B cell (primary cell): ENCODE results near the gene PCDHA8. TPM values are rescaled to one million over a fixed set of nuclear protein-coding genes. Genes with fewer than 3 reads are reported as not detected.
"Not testable (repeated sequence)": the region's sequence is repeated elsewhere in the genome, so short reads cannot be mapped to it uniquely, and the experiment has no call there.

ENCODE experiments used
- ATAC-seq: fragments of 200-7000 bp; cut with Tn5 transposase; one replicate; pipeline ENCODE4 v1.10.0; 2021; ENCODE audit warnings: low read depth, mild to moderate bottlenecking, moderate number of reproducible peaks, moderate library complexity
- CTCF ChIA-PET: fragments of 350-600 bp; sonication (Branson Sonifier 250); formaldehyde crosslinking; loops from one replicate; lab custom pipeline; 2021; ENCODE audit warnings: antibody characterized with exemption, inconsistent platforms; lab: Charles Lee
- POLR2A ChIA-PET: fragments of 350-600 bp; sonication (Branson Sonifier 250); formaldehyde crosslinking; loops from one replicate; lab custom pipeline; 2021; ENCODE audit warnings: antibody characterized with exemption; lab: Charles Lee
- DNase-seq: peaks from one replicate; pipeline ENCODE4 v3.0.0; 2013
- H2AFZ ChIP-seq: 2 replicates; pipeline ENCODE4 v1.6.1; 2012; ENCODE audit warnings: mild to moderate bottlenecking, low read depth, low read length; ENCODE audit not compliant: insufficient read depth, poor library complexity, severe bottlenecking
- H3K27ac ChIP-seq, 2 donors: 1 replicate in 1 of 2; 2 replicates in 1 of 2; pipeline ENCODE4 v1.5.1; 2012 to 2013; ENCODE audit warnings: low read length in 2 of 2, mild to moderate bottlenecking in 2 of 2, moderate library complexity in 1 of 2
- H3K27me3 ChIP-seq, 4 experiments: fragments of 200-600 bp in 1 of 4; sonication (generic) in 1 of 4; replicated peaks in 1 of 4; 1 replicate in 2 of 4; 2 replicates in 2 of 4; pipeline versions ENCODE4 v1.6.1 to v1.7.0; 2013 to 2016; ENCODE audit warnings: low read length in 3 of 4, mild to moderate bottlenecking in 2 of 4, mixed read lengths in 1 of 4, moderate library complexity in 1 of 4; ENCODE audit not compliant: insufficient read depth in 4 of 4, control insufficient read depth in 3 of 4; ENCODE audit errors: control extremely low read depth in 1 of 4
- H3K36me3 ChIP-seq, 2 experiments: replicated peaks in 1 of 2; 1 replicate in 1 of 2; 2 replicates in 1 of 2; pipeline versions ENCODE4 v1.6.1 to v1.7.1; 2013; ENCODE audit warnings: low read length in 1 of 2; ENCODE audit not compliant: insufficient read depth in 2 of 2, control insufficient read depth in 1 of 2; ENCODE audit errors: control extremely low read depth in 1 of 2, extremely low read depth in 1 of 2
- H3K4me1 ChIP-seq, 2 donors: fragments of 200-600 bp in 1 of 2; sonication (generic) in 1 of 2; 1 replicate in 1 of 2; 2 replicates in 1 of 2; pipeline versions ENCODE4 v1.5.1 to v1.6.1; 2013 to 2017; ENCODE audit warnings: low read length in 2 of 2; ENCODE audit not compliant: control insufficient read depth in 2 of 2, insufficient read depth in 2 of 2
- H3K4me2 ChIP-seq: replicated peaks from 2 replicates; pipeline ENCODE3; 2012; ENCODE audit warnings: mild to moderate bottlenecking, low read depth, low read length; ENCODE audit not compliant: poor library complexity, severe bottlenecking
- H3K4me3 ChIP-seq, 5 experiments: fragments of 200-600 bp in 1 of 5; sonication (generic) in 1 of 5; 1 replicate in 3 of 5; 2 replicates in 2 of 5; pipeline versions ENCODE4 v1.5.1 to v1.7.0; 2011 to 2016; ENCODE audit warnings: low read length in 4 of 5, mild to moderate bottlenecking in 4 of 5, low read depth in 2 of 5, control low read depth in 1 of 5, moderate library complexity in 1 of 5; ENCODE audit not compliant: insufficient read depth in 1 of 5; ENCODE audit errors: control extremely low read depth in 1 of 5, extremely low read depth in 1 of 5
- H3K79me2 ChIP-seq: fragments of 200-600 bp; sonication (generic); one replicate; pipeline ENCODE4 v1.6.0; 2016; ENCODE audit warnings: low read length; ENCODE audit not compliant: control insufficient read depth, insufficient read depth
- H3K9ac ChIP-seq: fragments of 200-600 bp; sonication (generic); 2 replicates; pipeline ENCODE4 v1.6.1; 2017; ENCODE audit warnings: mild to moderate bottlenecking, low read length, moderate library complexity
- H3K9me3 ChIP-seq, 3 donors: one replicate each; pipeline versions ENCODE4 v1.6.1 to v1.7.1; 2013; ENCODE audit warnings: low read length in 2 of 3; ENCODE audit not compliant: control insufficient read depth in 2 of 3, insufficient read depth in 1 of 3; ENCODE audit errors: control extremely low read depth in 1 of 3
- H4K20me1 ChIP-seq: 2 replicates; pipeline ENCODE4 v1.6.0; 2012; ENCODE audit warnings: mild to moderate bottlenecking, low read length; ENCODE audit not compliant: insufficient read depth, control insufficient read depth, poor library complexity, severe bottlenecking
- H3K27ac Mint-ChIP-seq: one replicate; pipeline ENCODE4 v1.8.0; 2021; ENCODE audit warnings: mixed read lengths
- H3K27me3 Mint-ChIP-seq: one replicate; pipeline ENCODE4 v1.8.0; 2021; ENCODE audit warnings: mixed read lengths
- H3K4me1 Mint-ChIP-seq: one replicate; pipeline ENCODE4 v1.8.0; 2021; ENCODE audit warnings: mixed read lengths
- H3K4me3 Mint-ChIP-seq: one replicate; pipeline ENCODE4 v1.8.0; 2021; ENCODE audit warnings: mixed read lengths
- H3K9me3 Mint-ChIP-seq: one replicate; pipeline ENCODE4 v1.8.0; 2022; ENCODE audit warnings: mixed read lengths; ENCODE audit not compliant: insufficient read depth
- CTCF ChIP-seq: fragments of 200-600 bp; IDR thresholded peaks from one replicate; pipeline ENCODE4 v1.8.0; 2022; ENCODE audit warnings: antibody characterized with exemption, mild to moderate bottlenecking
- EZH2 ChIP-seq: IDR thresholded peaks from 2 replicates; pipeline ENCODE4 v1.6.1; 2012; ENCODE audit warnings: borderline replicate concordance, low read depth, mild to moderate bottlenecking, moderate library complexity, low read length; ENCODE audit not compliant: insufficient read depth, poor library complexity, severe bottlenecking
- WGBS: methylation state at CpG from one replicate; pipeline ENCODE4 v1.1.5; 2013; ENCODE audit warnings: missing lambda C conversion rate; ENCODE audit not compliant: insufficient coverage; 5-methylcytosine and 5-hydroxymethylcytosine counted together
- intact Hi-C: fragments of 100-400 bp; cut with micrococcal nuclease; formaldehyde crosslinking; loops from one replicate; pipeline ENCODE4 v1.10.0; 2022
- polyA plus RNA-seq: library from polyadenylated mRNA; depleted of rRNA; stranded (reverse); fragments of >200 nt; gene quantifications from 2 replicates; pipeline ENCODE4 v1.2.3, GENCODE V29; 2012
- total RNA-seq, 2 donors: library from RNA; stranded (reverse); fragments of 120-200 nt in 1 of 2; gene quantifications; 1 replicate in 1 of 2; 2 replicates in 1 of 2; pipeline versions ENCODE4 v1.2.3 to v1.2.4, GENCODE V29; 2013 to 2022

The PCDHA8 gene
- total and polyA plus RNA-seq, 2 donors (not counting 1 experiment from before 2014, with no cell fraction given), result not detected

GRCh38 chr5:140821375-140822280, 19.4 kb upstream of the PCDHA8 start, which contains the start of gene PCDHA5:
Gene PCDHA5, plus strand, starts transcription at chr5:140821613.
- WGBS, result 50% methylated on average over 26 of the region's 39 CpGs
- H3K9me3 ChIP-seq, result peaks cover 0 to 21% (median 2%) of the 10 kb centered on the region in 3 donors
- H3K27ac ChIP-seq, result no peak within 1 kb of the TSS
- CTCF ChIA-PET, result no interaction called here
- ATAC-seq (no peak), DNase-seq (no peak)
- intact Hi-C loops, result no loop called here
- H2AFZ ChIP-seq, result no peak within 1 kb of the TSS
- H3K79me2 ChIP-seq, result no peaks in the 10 kb centered on the region
- Mint-ChIP-seq H3K27ac (no peak within 1 kb of the TSS), H3K4me3 (no peak within 1 kb of the TSS), H3K27me3 (peaks cover 9% of the 10 kb centered on the region), H3K9me3 (no peaks in the 10 kb centered on the region), H3K4me1 (no peaks in the 10 kb centered on the region)
- no peak within 1 kb of the TSS for H3K9ac ChIP-seq
- POLR2A ChIA-PET, result no interaction called here
- no peak within 1 kb of the TSS for H3K4me2 ChIP-seq
- H3K4me1 ChIP-seq, result no peaks in the 10 kb centered on the region
- no peak within 1 kb of the TSS for H3K4me3 ChIP-seq
- no peaks in the 10 kb centered on the region for H3K36me3 ChIP-seq
- TF ChIP-seq EZH2 (no peak), CTCF (no peak)
- H4K20me1 ChIP-seq, result no peaks in the 10 kb centered on the region
- peaks cover 0 to 4% (median 1%) of the 10 kb centered on the region in 4 experiments for H3K27me3 ChIP-seq

- intact Hi-C loops, result no loop called here
- H3K4me3 Mint-ChIP-seq, result no peak overlapping the region
- Histone ChIP-seq H3K27ac (no peak overlapping the region), H3K4me3 (no peak overlapping the region), H2AFZ (no peak overlapping the region), H4K20me1 (no peaks in the 10 kb centered on the region), H3K4me2 (no peak overlapping the region), H3K79me2 (no peaks in the 10 kb centered on the region), H3K9me3 (peaks cover 0 to 21% (median 2%) of the 10 kb centered on the region in 3 donors), H3K9ac (no peak overlapping the region), H3K27me3 (peaks cover 0 to 8% (median 1%) of the 10 kb centered on the region in 4 experiments), H3K4me1 (no peaks in the 10 kb centered on the region), H3K36me3 (no peaks in the 10 kb centered on the region)
- no peak overlapping the region for H3K27ac Mint-ChIP-seq
- TF ChIP-seq CTCF (no peak), EZH2 (no peak)
- H3K4me1 Mint-ChIP-seq, result no peaks in the 10 kb centered on the region
- H3K27me3 Mint-ChIP-seq, result peaks cover 15% of the 10 kb centered on the region
- WGBS, result 11% methylated on average over 3 of the region's 6 CpGs
- CTCF ChIA-PET, result no interaction called here
- DNase-seq (no peak), ATAC-seq (no peak)
- no peaks in the 10 kb centered on the region for H3K9me3 Mint-ChIP-seq
- POLR2A ChIA-PET, result no interaction called here
Observed at GRCh38 chr5:140822281-140822629, 18.7 kb upstream of the PCDHA8 start.

GRCh38 chr5:140822969-140823368, 18.0 kb upstream of the PCDHA8 start:
- H3K79me2 ChIP-seq, H3K9ac ChIP-seq, ATAC-seq, intact Hi-C loops, H3K4me3 Mint-ChIP-seq, POLR2A ChIA-PET, H3K4me1 Mint-ChIP-seq, H3K9me3 Mint-ChIP-seq, H3K4me2 ChIP-seq, H3K27ac ChIP-seq, CTCF ChIA-PET, H3K36me3 ChIP-seq, H3K27ac Mint-ChIP-seq, H3K4me1 ChIP-seq, H2AFZ ChIP-seq, H3K4me3 ChIP-seq, H3K27me3 ChIP-seq, H4K20me1 ChIP-seq, DNase-seq: not testable (repeated sequence)
- peaks cover 11% of the 10 kb centered on the region for H3K27me3 Mint-ChIP-seq
- 71% methylated on average over 47 of the region's 48 CpGs for WGBS
- H3K9me3 ChIP-seq, result peaks cover 0 to 23% (median 2%) of the 10 kb centered on the region in 3 donors
